Small intestine (tissue), 7 donors: ENCODE measurements around the gene CCDC17. TPM values are rescaled to one million over a fixed set of nuclear protein-coding genes. Genes with fewer than 3 reads are reported as not detected.

ENCODE experiments used
- DNase-seq, 2 donors: peaks; one replicate each; pipeline versions ENCODE4 v3.0.0 to v3.0.0-alpha.2; 2013
- FAIRE-seq: peaks from 2 replicates; lab custom pipeline; 2012; peaks lifted over from hg19 to GRCh38; lab: Jason Lieb, UNC
- H3K27ac ChIP-seq, 3 donors: one replicate each; pipeline ENCODE4 v1.5.1; 2013; ENCODE audit warnings: low read length in 2 of 3, mild to moderate bottlenecking in 2 of 3, control low read depth in 1 of 3, inconsistent platforms in 1 of 3, low read depth in 1 of 3, moderate library complexity in 1 of 3
- H3K27me3 ChIP-seq, 3 donors: one replicate each; pipeline ENCODE4 v1.6.1; 2013; ENCODE audit warnings: low read length in 3 of 3, inconsistent platforms in 1 of 3; ENCODE audit not compliant: control insufficient read depth in 3 of 3, insufficient read depth in 3 of 3
- H3K36me3 ChIP-seq, 3 donors: one replicate each; pipeline ENCODE4 v1.6.1; 2013; ENCODE audit warnings: low read length in 3 of 3, inconsistent platforms in 1 of 3, low read depth in 1 of 3, mild to moderate bottlenecking in 1 of 3, moderate library complexity in 1 of 3; ENCODE audit not compliant: control insufficient read depth in 3 of 3, insufficient read depth in 2 of 3
- H3K4me1 ChIP-seq, 3 donors: one replicate each; pipeline ENCODE4 v1.6.1; 2013; ENCODE audit warnings: low read length in 2 of 3, inconsistent platforms in 1 of 3, low read depth in 1 of 3, mild to moderate bottlenecking in 1 of 3, moderate library complexity in 1 of 3; ENCODE audit not compliant: control insufficient read depth in 3 of 3, insufficient read depth in 2 of 3
- H3K4me3 ChIP-seq, 3 donors: one replicate each; pipeline ENCODE4 v1.5.1; 2013; ENCODE audit warnings: low read length in 3 of 3, control low read depth in 1 of 3, inconsistent platforms in 1 of 3, low read depth in 1 of 3, mild to moderate bottlenecking in 1 of 3, moderate library complexity in 1 of 3
- H3K9me3 ChIP-seq, 2 donors: one replicate each; pipeline ENCODE4 v1.6.1; 2013; ENCODE audit warnings: low read depth in 1 of 2, low read length in 1 of 2; ENCODE audit not compliant: control insufficient read depth in 2 of 2, insufficient read depth in 1 of 2
- WGBS, 3 donors: extraction: QIAGEN DNeasy Blood & Tissue Kit; methylation state at CpG; one replicate each; pipeline ENCODE4 v1.1.7; 2013; 5-methylcytosine and 5-hydroxymethylcytosine counted together
- polyA plus RNA-seq, 4 donors: library from polyadenylated mRNA; stranded (reverse) in 3 of 4; unstranded in 1 of 4; fragments of 200-250 nt in 3 of 4; fragments of 120-200 nt in 1 of 4; gene quantifications; one replicate each; pipeline versions ENCODE4 v1.2.1 to v1.2.3, GENCODE V29; 2013
- donor health status: healthy with polysubstance abuse.
- donor health status: control.
- donor health status: control.
- donor health status: Bipolar disorder and iron deficiency.
- donor health status: healthy.

The CCDC17 gene
- polyA plus RNA-seq, 4 donors, result 0.66 to 8.3 (median 3.3) TPM

DNA sequence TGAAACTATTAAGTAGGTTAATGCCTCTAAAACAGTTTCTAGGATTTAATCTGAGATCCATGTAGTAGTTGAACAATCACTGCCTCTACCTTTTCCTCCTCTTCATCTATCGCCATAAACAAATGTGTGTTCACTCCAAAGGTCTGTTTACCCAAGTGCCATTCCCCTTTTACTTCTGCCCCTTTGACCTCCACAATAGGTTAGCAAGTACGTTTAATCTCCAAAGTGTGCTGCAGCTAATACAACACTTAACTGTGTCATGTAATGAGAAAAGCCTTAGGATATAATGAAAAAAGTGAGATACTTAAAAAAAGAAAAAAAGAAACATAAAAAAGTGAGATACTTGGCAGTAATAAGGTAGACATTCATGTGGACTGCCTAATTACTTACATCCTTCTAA is 34.3 kb upstream of the CCDC17 start:
- WGBS, 3 donors, result 25 to 58% (median 33%) methylated on average over 2 of the region's 2 CpGs
- no peaks in the 10 kb centered on the region for H3K27me3 ChIP-seq
- FAIRE-seq, result no peak

GRCh38 chr1:45656573-45657226 is 32.8 kb upstream of the CCDC17 start:
- Histone ChIP-seq H3K36me3 (peaks cover 27 to 53% (median 28%) of the 10 kb centered on the region in 3 donors), H3K4me1 (peaks cover 3 to 32% (median 4%) of the 10 kb centered on the region in 3 donors)

More for the DNA sequence above, 34.3 kb upstream of the CCDC17 start:
- Histone ChIP-seq H3K36me3 (peaks cover 26 to 52% (median 27%) of the 10 kb centered on the region in 3 donors), H3K27ac (peak overlapping the region; percentile 49 to 68 (median 55)), H3K4me3 (no peak overlapping the region), H3K9me3 (no peaks in the 10 kb centered on the region), H3K4me1 (peaks cover 3 to 32% (median 4%) of the 10 kb centered on the region in 3 donors)
- DNase-seq, result peak; percentile 74 to 94

GRCh38 chr1:45654540-45655280 is 30.9 kb upstream of the CCDC17 start:
- H3K9me3 ChIP-seq, result no peaks in the 10 kb centered on the region
- H3K36me3 ChIP-seq, result peaks cover 24 to 55% (median 35%) of the 10 kb centered on the region in 3 donors
- H3K27me3 ChIP-seq, result no peaks in the 10 kb centered on the region
- H3K4me1 ChIP-seq, result peaks cover 3 to 32% (median 4%) of the 10 kb centered on the region in 3 donors
- DNase-seq (no peak), FAIRE-seq (no peak)
- no peak overlapping the region for H3K4me3 ChIP-seq
- WGBS, 3 donors, result 87 to 90% (median 89%) methylated on average over 12 of the region's 12 CpGs
- H3K27ac ChIP-seq, result no peak overlapping the region

More at GRCh38 chr1:45656573-45657226, 32.8 kb upstream of the CCDC17 start:
- WGBS, 3 donors, result 83 to 93% (median 89%) methylated on average over 3 of the region's 3 CpGs
- Histone ChIP-seq H3K27me3 (no peaks in the 10 kb centered on the region), H3K9me3 (no peaks in the 10 kb centered on the region), H3K4me3 (no peak overlapping the region), H3K27ac (no peak overlapping the region)
- FAIRE-seq (no peak), DNase-seq (peak in 1 of 2 donors; percentile 25)

DNA sequence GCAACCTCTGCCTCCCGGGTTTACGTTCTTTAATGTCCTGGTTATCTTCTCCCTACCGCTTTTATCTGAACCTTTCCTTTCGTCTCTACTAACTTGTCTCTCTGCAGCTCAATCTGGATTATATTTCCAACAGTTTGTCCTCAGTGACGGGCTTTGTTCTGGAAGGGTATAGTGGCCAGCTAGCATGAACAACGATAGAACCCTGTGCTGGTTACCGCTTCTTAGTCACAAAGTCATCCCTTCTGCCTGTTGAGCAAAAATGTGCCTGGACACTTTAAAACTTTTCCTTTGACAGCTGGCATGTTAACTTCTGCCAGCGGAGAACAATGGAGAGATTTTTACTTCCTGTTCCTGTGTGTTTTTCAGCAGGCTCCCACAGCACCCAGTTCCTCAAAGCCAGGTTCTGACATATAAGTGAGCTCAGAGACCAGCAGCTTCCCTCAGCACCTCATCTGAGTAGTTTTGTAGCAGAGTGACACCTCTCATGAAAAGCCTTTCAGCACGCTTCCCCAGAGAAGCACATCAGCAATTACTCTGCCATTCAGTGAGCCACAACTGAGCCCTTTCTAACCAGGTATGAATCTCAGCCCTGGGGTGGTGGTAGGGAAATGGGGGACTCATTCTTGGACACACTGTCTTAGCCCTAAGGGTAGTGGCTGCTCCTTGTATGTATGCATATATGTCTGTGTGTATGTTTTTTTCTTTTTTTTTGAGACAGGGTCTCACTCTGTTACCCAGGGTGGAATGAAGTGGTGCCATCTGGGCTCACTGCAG is 23.6 kb upstream of the CCDC17 start:
- Histone ChIP-seq H3K4me1 (peaks cover 0 to 12% (median 4%) of the 10 kb centered on the region in 3 donors), H3K27me3 (no peaks in the 10 kb centered on the region), H3K9me3 (no peaks in the 10 kb centered on the region), H3K27ac (peak overlapping the region in 1 of 3 donors; percentile 82), H3K4me3 (no peak overlapping the region), H3K36me3 (peaks cover 8 to 25% (median 9%) of the 10 kb centered on the region in 3 donors)
- FAIRE-seq (no peak), DNase-seq (peak in 1 of 2 donors; percentile 37)
- WGBS, 3 donors, result 21 to 64% (median 53%) methylated on average over 9 of the region's 9 CpGs

- FAIRE-seq, result no peak
Observed at GRCh38 chr1:45644661-45645060, 20.8 kb upstream of the CCDC17 start.

DNA sequence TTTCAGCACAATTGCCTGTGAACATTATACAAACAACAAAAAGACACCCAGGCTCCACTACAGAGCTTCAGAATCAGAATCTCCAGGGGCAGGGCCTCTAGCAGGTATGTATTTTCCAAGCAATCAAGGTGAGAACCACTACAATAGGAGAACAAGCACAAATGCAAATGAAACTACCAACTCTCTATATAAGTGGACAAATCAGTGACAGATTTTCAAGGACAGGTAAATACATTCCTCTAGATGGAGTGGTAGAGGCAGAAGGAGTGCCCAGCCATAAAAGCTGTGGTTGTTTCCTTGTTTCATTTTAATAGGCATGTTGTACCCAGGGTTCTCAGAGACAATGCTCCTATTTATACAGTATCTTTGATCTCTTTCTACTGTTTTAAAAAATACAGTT is 20.1 kb upstream of the CCDC17 start:
- Histone ChIP-seq H3K9me3 (no peaks in the 10 kb centered on the region), H3K4me3 (no peak overlapping the region), H3K4me1 (peaks cover 0 to 12% (median 4%) of the 10 kb centered on the region in 3 donors), H3K27me3 (no peaks in the 10 kb centered on the region), H3K36me3 (peaks cover 12 to 39% (median 14%) of the 10 kb centered on the region in 3 donors), H3K27ac (peak overlapping the region; percentile 61 to 85 (median 84))
- FAIRE-seq, result no peak
- peak; percentile 81 to 90 for DNase-seq

More at GRCh38 chr1:45644661-45645060, 20.8 kb upstream of the CCDC17 start:
- peaks cover 10 to 34% (median 13%) of the 10 kb centered on the region in 3 donors for H3K36me3 ChIP-seq
- no peak overlapping the region for H3K4me3 ChIP-seq
- H3K27ac ChIP-seq, result peak overlapping the region; percentile 53 to 85 (median 60)
- peaks cover 0 to 12% (median 4%) of the 10 kb centered on the region in 3 donors for H3K4me1 ChIP-seq
- no peak for DNase-seq
- no peaks in the 10 kb centered on the region for H3K9me3 ChIP-seq
- H3K27me3 ChIP-seq, result no peaks in the 10 kb centered on the region
- 89 to 94% (median 90%) methylated on average over 2 of the region's 2 CpGs for WGBS, 3 donors

- Histone ChIP-seq H3K27me3 (no peaks in the 10 kb centered on the region), H3K36me3 (peaks cover 11 to 36% (median 18%) of the 10 kb centered on the region in 3 donors), H3K9me3 (no peaks in the 10 kb centered on the region), H3K4me3 (no peak overlapping the region), H3K4me1 (peaks cover 0 to 12% (median 4%) of the 10 kb centered on the region in 3 donors), H3K27ac (peak overlapping the region in 2 of 3 donors; percentile 84 to 85)
- FAIRE-seq (no peak), DNase-seq (peak; percentile 70 to 93)
- WGBS, 3 donors, result 19 to 56% (median 39%) methylated on average over 5 of the region's 5 CpGs
Observed at GRCh38 chr1:45643321-45643720, 19.5 kb upstream of the CCDC17 start.

DNA sequence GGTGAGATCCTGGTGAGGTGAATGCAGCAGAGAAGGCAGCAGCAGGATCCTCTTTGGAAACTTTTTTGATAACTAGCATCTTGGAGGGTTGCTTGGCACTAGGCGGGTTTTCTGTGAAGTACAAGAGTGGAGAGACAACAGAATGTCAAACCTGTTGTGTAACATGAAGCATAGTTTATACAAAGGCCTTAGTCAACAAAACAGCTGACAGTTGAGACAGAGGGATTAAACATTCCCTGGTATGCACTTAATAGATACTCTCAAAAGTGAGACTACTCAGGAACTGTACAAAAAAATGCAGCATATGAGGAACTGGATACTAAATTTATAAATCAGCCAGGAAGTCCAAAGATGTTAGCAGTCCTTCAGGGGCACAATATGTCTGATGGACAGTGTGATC is 16.4 kb upstream of the CCDC17 start:
- Histone ChIP-seq H3K27ac (no peak overlapping the region), H3K4me3 (no peak overlapping the region), H3K36me3 (peaks cover 9 to 26% (median 24%) of the 10 kb centered on the region in 3 donors), H3K9me3 (no peaks in the 10 kb centered on the region), H3K4me1 (peaks cover 0 to 12% (median 0%) of the 10 kb centered on the region in 3 donors), H3K27me3 (no peaks in the 10 kb centered on the region)
- DNase-seq (no peak), FAIRE-seq (no peak)
- 96 to 100% (median 98%) methylated on average over 1 of the region's 1 CpG for WGBS, 3 donors
